Measurements from ENCODE around the gene PRR11.

Gene PRR11

DNA sequence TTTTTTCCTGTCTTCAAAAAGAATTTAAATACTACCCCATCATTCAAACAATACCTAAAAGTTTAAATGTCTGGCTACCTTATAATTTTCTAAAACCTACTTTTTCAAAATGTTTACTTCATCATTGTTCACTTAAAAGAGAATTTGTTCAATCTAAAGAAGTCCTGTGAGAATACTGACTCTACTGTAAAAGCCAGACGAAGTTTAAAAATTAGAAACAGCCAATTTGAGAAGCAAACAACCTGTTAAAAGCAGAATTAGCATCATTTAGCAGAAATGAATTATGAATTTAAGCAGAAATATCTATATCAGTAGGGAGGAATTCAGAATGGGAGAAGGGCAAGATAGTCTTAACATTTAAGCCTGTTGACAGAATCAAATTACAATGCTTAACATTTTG, 2.6 kb upstream of the PRR11 start:
- Histone ChIP-seq H3K4me3 (ENCODE audit: low read depth, low read length) (peak overlapping the region; percentile 81), H3K4me1 (ENCODE audit: control insufficient read depth, insufficient read depth, low read length) (peaks cover 21% of the 10 kb centered on the region), H3K36me3 (ENCODE audit: control insufficient read depth, insufficient read depth, low read length) (no peaks in the 10 kb centered on the region), H3K27me3 (ENCODE audit: control insufficient read depth, insufficient read depth, low read length) (no peaks in the 10 kb centered on the region), H3K9me3 (ENCODE audit: control insufficient read depth, insufficient read depth, low read depth, low read length) (no peaks in the 10 kb centered on the region), H3K27ac (ENCODE audit: low read depth, low read length) (no peak overlapping the region), H3K9ac (ENCODE audit: low read length) (no peak overlapping the region)

- H3K27me3 ChIP-seq (ENCODE audit: control insufficient read depth, insufficient read depth, low read length) = no peaks in the 10 kb centered on the region
- peak overlapping the region; percentile 90 for H3K9ac ChIP-seq (ENCODE audit: low read length)
- H3K27ac ChIP-seq (ENCODE audit: low read depth, low read length) = peak overlapping the region; percentile 87
- H3K36me3 ChIP-seq (ENCODE audit: control insufficient read depth, insufficient read depth, low read length) = no peaks in the 10 kb centered on the region
- H3K4me3 ChIP-seq (ENCODE audit: low read depth, low read length) = peak overlapping the region; percentile 81
- peaks cover 21% of the 10 kb centered on the region for H3K4me1 ChIP-seq (ENCODE audit: control insufficient read depth, insufficient read depth, low read length)
- no peaks in the 10 kb centered on the region for H3K9me3 ChIP-seq (ENCODE audit: control insufficient read depth, insufficient read depth, low read depth, low read length)
These were observed 1.2 kb upstream of the PRR11 start for GRCh38 chr17:59154292-59154720.

GRCh38 chr17:59154721-59155438, 666 bp upstream of the PRR11 start, which contains the start of gene SKA2:
Gene SKA2 (minus strand): TSS chr17:59155186. CDS start chr17:59155163, 23 bp downstream.
- H3K4me1 ChIP-seq (ENCODE audit: control insufficient read depth, insufficient read depth, low read length) = peaks cover 21% of the 10 kb centered on the region

GRCh38 chr17:59160157-59161025, 4.8 kb downstream of the PRR11 start:
- H3K4me1 ChIP-seq (ENCODE audit: control insufficient read depth, insufficient read depth, low read length) = no peaks in the 10 kb centered on the region
- H3K9me3 ChIP-seq (ENCODE audit: control insufficient read depth, insufficient read depth, low read depth, low read length) = no peaks in the 10 kb centered on the region
- H3K36me3 ChIP-seq (ENCODE audit: control insufficient read depth, insufficient read depth, low read length) = peaks cover 8% of the 10 kb centered on the region; the same call in 1 of the 2 replicates
- H3K27me3 ChIP-seq (ENCODE audit: control insufficient read depth, insufficient read depth, low read length) = no peaks in the 10 kb centered on the region
- H3K27ac ChIP-seq (ENCODE audit: low read depth, low read length) = no peak overlapping the region
- H3K9ac ChIP-seq (ENCODE audit: low read length) = no peak overlapping the region
- no peak overlapping the region for H3K4me3 ChIP-seq (ENCODE audit: low read depth, low read length)

More at GRCh38 chr17:59154721-59155438, 666 bp upstream of the PRR11 start, which contains the start of gene SKA2:
- Histone ChIP-seq H3K4me3 (ENCODE audit: low read depth, low read length) (peak within 1 kb of the TSS; percentile 81), H3K36me3 (ENCODE audit: control insufficient read depth, insufficient read depth, low read length) (no peaks in the 10 kb centered on the region), H3K27me3 (ENCODE audit: control insufficient read depth, insufficient read depth, low read length) (no peaks in the 10 kb centered on the region), H3K9ac (ENCODE audit: low read length) (peak within 1 kb of the TSS; percentile 90), H3K27ac (ENCODE audit: low read depth, low read length) (peak within 1 kb of the TSS; percentile 87), H3K9me3 (ENCODE audit: control insufficient read depth, insufficient read depth, low read depth, low read length) (no peaks in the 10 kb centered on the region)

GRCh38 chr17:59161477-59161876, 5.9 kb downstream of the PRR11 start:
- H3K27me3 ChIP-seq (ENCODE audit: control insufficient read depth, insufficient read depth, low read length) = no peaks in the 10 kb centered on the region
- no peak overlapping the region for H3K4me3 ChIP-seq (ENCODE audit: low read depth, low read length)
- H3K9me3 ChIP-seq (ENCODE audit: control insufficient read depth, insufficient read depth, low read depth, low read length) = no peaks in the 10 kb centered on the region
- no peak overlapping the region for H3K9ac ChIP-seq (ENCODE audit: low read length)
- no peak overlapping the region for H3K27ac ChIP-seq (ENCODE audit: low read depth, low read length)
- peaks cover 8% of the 10 kb centered on the region; the same call in 1 of the 2 replicates for H3K36me3 ChIP-seq (ENCODE audit: control insufficient read depth, insufficient read depth, low read length)
- peaks cover 6% of the 10 kb centered on the region for H3K4me1 ChIP-seq (ENCODE audit: control insufficient read depth, insufficient read depth, low read length)

DNA sequence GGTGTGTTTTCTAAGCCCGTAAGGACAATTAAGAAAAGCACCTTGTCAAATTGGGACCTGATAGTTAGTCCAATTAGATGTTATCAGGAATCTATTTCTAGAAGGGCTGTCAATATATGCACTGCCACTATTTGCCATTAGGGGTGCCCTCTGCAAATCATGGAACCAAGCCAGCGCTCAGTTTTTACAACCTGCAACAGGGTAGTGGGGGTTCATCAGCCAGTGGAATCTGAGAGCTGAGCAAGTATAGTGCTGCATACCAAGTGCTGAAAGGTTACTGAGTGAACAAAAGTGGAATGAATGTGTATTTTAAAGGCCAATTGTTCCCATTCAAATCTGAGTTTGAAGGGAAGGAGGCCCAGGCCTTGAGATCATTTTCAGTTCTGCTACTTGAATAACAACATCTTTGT, 10.4 kb downstream of the PRR11 start:
- H3K9me3 ChIP-seq (ENCODE audit: control insufficient read depth, insufficient read depth, low read depth, low read length) = no peaks in the 10 kb centered on the region
- H3K9ac ChIP-seq (ENCODE audit: low read length) = no peak overlapping the region
- H3K36me3 ChIP-seq (ENCODE audit: control insufficient read depth, insufficient read depth, low read length) = peaks cover 21% of the 10 kb centered on the region
- no peak overlapping the region for H3K4me3 ChIP-seq (ENCODE audit: low read depth, low read length)
- H3K27ac ChIP-seq (ENCODE audit: low read depth, low read length) = no peak overlapping the region
- peaks cover 6% of the 10 kb centered on the region for H3K4me1 ChIP-seq (ENCODE audit: control insufficient read depth, insufficient read depth, low read length)
- H3K27me3 ChIP-seq (ENCODE audit: control insufficient read depth, insufficient read depth, low read length) = no peaks in the 10 kb centered on the region

DNA sequence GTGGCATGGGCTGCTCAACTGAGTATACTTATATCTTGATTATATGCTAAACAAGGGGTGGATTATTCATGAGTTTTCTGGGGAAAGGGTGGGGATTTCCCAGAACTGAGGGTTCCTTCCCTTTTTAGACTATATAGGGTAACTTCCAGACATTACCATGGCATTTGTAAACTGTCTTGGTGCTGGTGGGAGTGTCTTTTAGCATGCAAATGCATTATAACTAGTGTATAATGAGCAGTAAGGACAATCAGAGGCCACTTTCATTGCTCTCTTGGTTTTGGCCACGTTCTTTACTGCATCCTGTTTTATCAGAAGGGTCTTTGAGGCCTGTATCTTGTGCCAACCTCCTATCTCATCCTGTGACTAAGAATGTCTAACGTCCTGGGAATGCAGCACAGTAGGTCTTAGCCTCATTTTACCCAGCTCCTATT, 12.0 kb downstream of the PRR11 start:
- no peak overlapping the region for H3K27ac ChIP-seq (ENCODE audit: low read depth, low read length)

GRCh38 chr17:59172436-59173004, 17.0 kb downstream of the PRR11 start:
- Histone ChIP-seq H3K9me3 (ENCODE audit: control insufficient read depth, insufficient read depth, low read depth, low read length) (no peaks in the 10 kb centered on the region), H3K4me1 (ENCODE audit: control insufficient read depth, insufficient read depth, low read length) (no peaks in the 10 kb centered on the region), H3K27me3 (ENCODE audit: control insufficient read depth, insufficient read depth, low read length) (no peaks in the 10 kb centered on the region), H3K27ac (ENCODE audit: low read depth, low read length) (no peak overlapping the region), H3K4me3 (ENCODE audit: low read depth, low read length) (no peak overlapping the region), H3K36me3 (ENCODE audit: control insufficient read depth, insufficient read depth, low read length) (peaks cover 44% of the 10 kb centered on the region), H3K9ac (ENCODE audit: low read length) (no peak overlapping the region)

More for the DNA sequence above, 12.0 kb downstream of the PRR11 start:
- peaks cover 6% of the 10 kb centered on the region for H3K4me1 ChIP-seq (ENCODE audit: control insufficient read depth, insufficient read depth, low read length)
- H3K4me3 ChIP-seq (ENCODE audit: low read depth, low read length) = no peak overlapping the region
- H3K9ac ChIP-seq (ENCODE audit: low read length) = no peak overlapping the region
- H3K9me3 ChIP-seq (ENCODE audit: control insufficient read depth, insufficient read depth, low read depth, low read length) = no peaks in the 10 kb centered on the region
- peaks cover 24% of the 10 kb centered on the region for H3K36me3 ChIP-seq (ENCODE audit: control insufficient read depth, insufficient read depth, low read length)
- H3K27me3 ChIP-seq (ENCODE audit: control insufficient read depth, insufficient read depth, low read length) = no peaks in the 10 kb centered on the region

GRCh38 chr17:59174671-59175070, 19.1 kb downstream of the PRR11 start:
- Histone ChIP-seq H3K4me1 (ENCODE audit: control insufficient read depth, insufficient read depth, low read length) (no peaks in the 10 kb centered on the region), H3K4me3 (ENCODE audit: low read depth, low read length) (no peak overlapping the region), H3K36me3 (ENCODE audit: control insufficient read depth, insufficient read depth, low read length) (peaks cover 39% of the 10 kb centered on the region), H3K9me3 (ENCODE audit: control insufficient read depth, insufficient read depth, low read depth, low read length) (no peaks in the 10 kb centered on the region), H3K27me3 (ENCODE audit: control insufficient read depth, insufficient read depth, low read length) (no peaks in the 10 kb centered on the region), H3K27ac (ENCODE audit: low read depth, low read length) (no peak overlapping the region), H3K9ac (ENCODE audit: low read length) (no peak overlapping the region)

- H3K9me3 ChIP-seq (ENCODE audit: control insufficient read depth, insufficient read depth, low read depth, low read length) = no peaks in the 10 kb centered on the region
- H3K36me3 ChIP-seq (ENCODE audit: control insufficient read depth, insufficient read depth, low read length) = peaks cover 35% of the 10 kb centered on the region
- H3K9ac ChIP-seq (ENCODE audit: low read length) = no peak overlapping the region
- H3K27me3 ChIP-seq (ENCODE audit: control insufficient read depth, insufficient read depth, low read length) = no peaks in the 10 kb centered on the region
- H3K27ac ChIP-seq (ENCODE audit: low read depth, low read length) = no peak overlapping the region
- H3K4me1 ChIP-seq (ENCODE audit: control insufficient read depth, insufficient read depth, low read length) = no peaks in the 10 kb centered on the region
- H3K4me3 ChIP-seq (ENCODE audit: low read depth, low read length) = no peak overlapping the region
These were observed 19.5 kb downstream of the PRR11 start for GRCh38 chr17:59175076-59175475.

Data from HUES6 (cell line).